22Rv1 (cell line): ENCODE measurements around the gene RPL7L1.

Source experiments
- ZFX ChIP-seq: fragments of 450-650 bp; IDR thresholded peaks from 2 replicates; pipeline ENCODE4 v1.6.1; 2017; ENCODE audit warnings: antibody characterized with exemption, borderline replicate concordance
- TF ChIP-seq, protein P1 (sequence below): fragments of 450-650 bp; IDR thresholded peaks from 2 replicates; pipeline ENCODE4 v1.5.1; 2017; ENCODE audit warnings: mild to moderate bottlenecking

DNA sequence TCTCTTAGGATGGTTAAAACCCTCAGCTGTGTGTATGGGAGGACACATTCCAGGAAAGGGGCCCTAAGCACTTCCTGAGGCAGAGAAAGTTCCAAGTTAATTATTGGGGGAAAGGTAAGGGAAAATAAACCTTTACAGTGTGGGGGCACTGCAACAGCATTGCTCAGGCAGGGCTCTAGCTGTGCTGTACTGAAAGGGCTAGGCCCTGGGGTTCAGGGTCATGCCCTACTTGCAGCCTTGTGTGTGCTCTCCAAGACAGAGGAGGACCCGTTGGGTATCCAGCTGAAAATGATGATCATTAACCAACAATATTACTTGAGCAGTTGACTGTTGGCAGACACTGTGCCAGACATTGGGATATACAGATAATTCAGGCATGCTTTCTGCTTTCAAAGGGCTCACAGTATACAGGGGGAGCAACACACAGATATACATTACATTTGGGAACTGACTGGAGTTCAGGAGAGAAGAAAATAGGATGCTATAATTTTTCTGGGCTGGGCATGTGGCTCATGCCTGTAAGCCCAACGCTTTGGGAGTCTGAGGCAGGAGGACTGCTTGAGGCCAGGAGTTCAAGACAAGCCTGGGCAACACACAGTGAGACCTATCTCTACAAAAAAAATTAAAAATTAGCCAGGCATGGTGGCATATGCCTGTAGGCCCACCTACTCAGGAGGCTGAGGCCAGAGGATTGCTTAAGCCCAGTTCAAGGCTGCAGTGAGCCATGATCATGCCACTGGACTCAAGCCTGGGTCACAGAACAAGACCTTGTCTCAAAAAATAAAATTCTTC lies 9.1 kb upstream of the RPL7L1 start:
- TF ChIP-seq, protein P1, sequence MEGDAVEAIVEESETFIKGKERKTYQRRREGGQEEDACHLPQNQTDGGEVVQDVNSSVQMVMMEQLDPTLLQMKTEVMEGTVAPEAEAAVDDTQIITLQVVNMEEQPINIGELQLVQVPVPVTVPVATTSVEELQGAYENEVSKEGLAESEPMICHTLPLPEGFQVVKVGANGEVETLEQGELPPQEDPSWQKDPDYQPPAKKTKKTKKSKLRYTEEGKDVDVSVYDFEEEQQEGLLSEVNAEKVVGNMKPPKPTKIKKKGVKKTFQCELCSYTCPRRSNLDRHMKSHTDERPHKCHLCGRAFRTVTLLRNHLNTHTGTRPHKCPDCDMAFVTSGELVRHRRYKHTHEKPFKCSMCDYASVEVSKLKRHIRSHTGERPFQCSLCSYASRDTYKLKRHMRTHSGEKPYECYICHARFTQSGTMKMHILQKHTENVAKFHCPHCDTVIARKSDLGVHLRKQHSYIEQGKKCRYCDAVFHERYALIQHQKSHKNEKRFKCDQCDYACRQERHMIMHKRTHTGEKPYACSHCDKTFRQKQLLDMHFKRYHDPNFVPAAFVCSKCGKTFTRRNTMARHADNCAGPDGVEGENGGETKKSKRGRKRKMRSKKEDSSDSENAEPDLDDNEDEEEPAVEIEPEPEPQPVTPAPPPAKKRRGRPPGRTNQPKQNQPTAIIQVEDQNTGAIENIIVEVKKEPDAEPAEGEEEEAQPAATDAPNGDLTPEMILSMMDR = no peak
- no peak for TF ChIP-seq ZFX
